ENCODE results near the gene LRRC8B. TPM values are rescaled to one million over a fixed set of nuclear protein-coding genes. Genes with fewer than 3 reads are reported as not detected.
"Not testable (repeated sequence)": the region's sequence is repeated elsewhere in the genome, so short reads cannot be mapped to it uniquely, and the experiment has no call there.

Gene LRRC8B
- total and polyA plus RNA-seq, 9 donors, result 1.2 to 9.3 (median 6.8) TPM

- TF ChIP-seq POLR2A (IDR thresholded peaks at IDR 0.05) (no peak), CTCF (IDR thresholded peaks at IDR 0.05) (no peak), EP300 (IDR thresholded peaks at IDR 0.05) (no peak)
- 93 to 94% (median 93%) methylated on average over 1 of the region's 1 CpG for WGBS, 3 donors
- no peak for DNase-seq
- no peak overlapping the region for H3K27ac ChIP-seq
- no peaks in the 10 kb centered on the region for H3K27me3 ChIP-seq
- H3K36me3 ChIP-seq, result no peaks in the 10 kb centered on the region
- no peaks in the 10 kb centered on the region for H3K9me3 ChIP-seq
- H3K4me3 ChIP-seq, result no peak overlapping the region
- intact Hi-C loops (cut with DNase I), result no loop called here
- no peaks in the 10 kb centered on the region for H3K4me1 ChIP-seq (ENCODE audit: insufficient read depth)
These were observed 63.9 kb downstream of the LRRC8B start for GRCh38 chr1:89588480-89588879.

- intact Hi-C loops (cut with DNase I), result no loop called here
- Histone ChIP-seq H3K27me3 (no peaks in the 10 kb centered on the region), H3K4me1 (ENCODE audit: insufficient read depth) (no peaks in the 10 kb centered on the region), H3K9me3 (no peaks in the 10 kb centered on the region), H3K4me3 (no peak overlapping the region), H3K36me3 (no peaks in the 10 kb centered on the region), H3K27ac (no peak overlapping the region)
- TF ChIP-seq EP300 (IDR thresholded peaks at IDR 0.05) (no peak), CTCF (IDR thresholded peaks at IDR 0.05) (no peak), POLR2A (IDR thresholded peaks at IDR 0.05) (no peak)
- no peak for DNase-seq
- 77 to 88% (median 87%) methylated on average over 1 of the region's 1 CpG for WGBS, 3 donors
These were observed 64.9 kb downstream of the LRRC8B start for GRCh38 chr1:89589515-89589914.

GRCh38 chr1:89590341-89591080, 65.9 kb downstream of the LRRC8B start:
- Histone ChIP-seq H3K4me3 (no peak overlapping the region), H3K27ac (no peak overlapping the region), H3K4me1 (ENCODE audit: insufficient read depth) (no peaks in the 10 kb centered on the region), H3K36me3 (no peaks in the 10 kb centered on the region), H3K27me3 (no peaks in the 10 kb centered on the region), H3K9me3 (no peaks in the 10 kb centered on the region)
- intact Hi-C loops (cut with DNase I), result loop anchor here in 2 of 4 donors (10.0 kb wide), 1 partner anchor 106 kb away; no protein-coding TSS in a partner anchor
- no peak for TF ChIP-seq EP300 (IDR thresholded peaks at IDR 0.05)
- TF ChIP-seq POLR2A (IDR thresholded peaks at IDR 0.05), result no peak
- no peak for TF ChIP-seq CTCF (IDR thresholded peaks at IDR 0.05)
- no peak for DNase-seq
- 88 to 89% (median 89%) methylated on average over 6 of the region's 6 CpGs for WGBS, 3 donors

GRCh38 chr1:89592861-89593302, 68.3 kb downstream of the LRRC8B start:
- H3K27ac ChIP-seq, H3K36me3 ChIP-seq: not testable (repeated sequence)
- intact Hi-C loops (cut with DNase I), result loop anchor here in 2 of 4 donors (10.0 kb wide), 1 partner anchor 108 kb away; no protein-coding TSS in a partner anchor

GRCh38 chr1:89594096-89594740, 69.6 kb downstream of the LRRC8B start:
- Histone ChIP-seq H3K4me1 (ENCODE audit: insufficient read depth) (no peaks in the 10 kb centered on the region), H3K27me3 (no peaks in the 10 kb centered on the region), H3K4me3 (no peak overlapping the region), H3K27ac (no peak overlapping the region), H3K9me3 (no peaks in the 10 kb centered on the region), H3K36me3 (no peaks in the 10 kb centered on the region)
- intact Hi-C loops (cut with DNase I), result loop anchor here in 2 of 4 donors (10.0 kb wide), 1 partner anchor 109 kb away; no protein-coding TSS in a partner anchor
- WGBS, 3 donors, result 82 to 87% (median 83%) methylated on average over 4 of the region's 4 CpGs
- no peak for DNase-seq
- TF ChIP-seq POLR2A (IDR thresholded peaks at IDR 0.05) (no peak), EP300 (IDR thresholded peaks at IDR 0.05) (no peak), CTCF (IDR thresholded peaks at IDR 0.05) (no peak)

More at GRCh38 chr1:89592861-89593302, 68.3 kb downstream of the LRRC8B start:
- H3K4me3 ChIP-seq; H3K4me1 ChIP-seq (ENCODE audit: insufficient read depth); H3K27me3 ChIP-seq; DNase-seq; H3K9me3 ChIP-seq: not testable (repeated sequence)
- WGBS, 3 donors, result 95 to 96% (median 95%) methylated on average over 13 of the region's 13 CpGs

Data from ovary (tissue), 9 donors.